Dendritic cell treated with granulocyte-macrophage colony-stimulating factor and Interleukin-4, amounts not matched to agents 40 ng/mL and 50 ng/mL, for 4 days (primary cell): ENCODE results near the gene OR10G7.
A peak's percentile ranks its signal among the peaks of the same experiment; 100 is the strongest.
"Not testable (repeated sequence)": the region's sequence is repeated elsewhere in the genome, so short reads cannot be mapped to it uniquely, and the experiment has no call there.

Experiments
- H3K27ac Mint-ChIP-seq: one replicate; pipeline ENCODE4 v1.8.0; 2022; ENCODE audit warnings: mild to moderate bottlenecking, mixed read lengths
- H3K27me3 Mint-ChIP-seq: one replicate; pipeline ENCODE4 v1.8.0; 2022; ENCODE audit warnings: mild to moderate bottlenecking, mixed read lengths
- H3K36me3 Mint-ChIP-seq: one replicate; pipeline ENCODE4 v1.8.0; 2022; ENCODE audit warnings: low read depth, mixed read lengths
- H3K4me1 Mint-ChIP-seq: one replicate; pipeline ENCODE4 v1.8.0; 2022; ENCODE audit warnings: low read depth, mixed read lengths
- H3K4me3 Mint-ChIP-seq: one replicate; pipeline ENCODE4 v1.8.0; 2022; ENCODE audit warnings: mild to moderate bottlenecking, moderate library complexity, mixed read lengths
- H3K9me3 Mint-ChIP-seq: one replicate; pipeline ENCODE4 v1.8.0; 2022; ENCODE audit warnings: mixed read lengths
- intact Hi-C: fragments of 100-400 bp; cut with micrococcal nuclease; formaldehyde crosslinking; loops from one replicate; pipeline ENCODE4 v1.15.0; 2022

The OR10G7 gene

DNA sequence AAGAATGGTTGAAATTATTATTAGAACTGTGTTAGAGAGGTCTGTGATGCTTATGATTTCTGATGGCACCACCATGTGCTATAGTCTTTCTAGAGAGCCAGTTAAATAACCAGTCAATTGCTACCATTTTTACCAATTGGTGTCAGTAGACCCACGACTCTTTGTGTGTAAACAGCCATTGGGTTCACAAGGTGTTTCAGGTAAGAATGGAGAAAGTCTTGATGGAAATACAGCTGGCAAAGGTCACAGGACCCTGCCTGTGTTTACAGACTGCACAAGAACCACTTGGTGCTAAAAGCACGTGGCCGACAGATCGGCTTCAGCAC is 30.5 kb upstream of the OR10G7 start:
- Mint-ChIP-seq H3K9me3 (no peaks in the 10 kb centered on the region), H3K4me3 (no peak overlapping the region), H3K36me3 (no peaks in the 10 kb centered on the region), H3K27ac (peak overlapping the region; percentile 86), H3K4me1 (peaks cover 47% of the 10 kb centered on the region), H3K27me3 (peaks cover 22% of the 10 kb centered on the region)
- intact Hi-C loops, result loop anchor here (1.0 to 5.0 kb wide), 4 partner anchors 36 to 515 kb away; no protein-coding TSS in a partner anchor

DNA sequence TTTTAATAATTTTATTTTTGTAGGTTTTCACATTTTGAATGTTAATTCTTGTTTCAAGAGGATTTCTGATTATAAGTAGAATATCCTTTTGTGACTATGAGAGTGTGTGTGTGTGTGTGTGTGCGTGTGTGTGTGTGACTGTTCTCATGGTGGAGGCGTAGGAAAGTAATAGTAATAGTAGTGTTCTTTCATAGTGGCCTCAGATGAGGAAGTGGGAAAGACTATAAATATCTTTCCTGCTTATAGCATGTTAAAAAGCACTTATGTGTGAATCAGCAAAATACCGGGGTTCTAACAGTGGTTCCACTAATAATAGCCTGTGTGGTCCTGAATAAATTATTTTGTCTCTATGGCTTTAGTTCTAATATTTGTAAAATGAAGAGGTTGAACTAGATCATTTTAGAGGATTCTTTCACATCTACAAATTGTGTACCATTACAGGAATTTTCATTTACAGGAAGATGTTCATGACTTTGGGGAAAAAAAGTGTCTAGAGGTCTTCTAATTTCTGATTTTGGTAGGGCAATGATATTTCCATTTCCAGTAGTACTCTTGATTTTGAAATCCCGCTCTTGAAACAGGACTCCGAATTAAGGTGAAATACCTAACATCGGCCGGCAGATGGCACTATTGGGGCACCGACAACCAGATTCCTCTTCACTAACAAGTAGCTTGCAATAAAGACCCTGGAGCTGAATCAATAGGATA is 29.9 kb upstream of the OR10G7 start:
- Mint-ChIP-seq H3K27ac (peak overlapping the region; percentile 86), H3K4me3 (peak overlapping the region; percentile 49), H3K36me3 (no peaks in the 10 kb centered on the region), H3K4me1 (peaks cover 42% of the 10 kb centered on the region), H3K27me3 (peaks cover 25% of the 10 kb centered on the region), H3K9me3 (no peaks in the 10 kb centered on the region)
- intact Hi-C loops, result loop anchor here (1.0 to 5.0 kb wide), 4 partner anchors 36 to 515 kb away; no protein-coding TSS in a partner anchor

DNA sequence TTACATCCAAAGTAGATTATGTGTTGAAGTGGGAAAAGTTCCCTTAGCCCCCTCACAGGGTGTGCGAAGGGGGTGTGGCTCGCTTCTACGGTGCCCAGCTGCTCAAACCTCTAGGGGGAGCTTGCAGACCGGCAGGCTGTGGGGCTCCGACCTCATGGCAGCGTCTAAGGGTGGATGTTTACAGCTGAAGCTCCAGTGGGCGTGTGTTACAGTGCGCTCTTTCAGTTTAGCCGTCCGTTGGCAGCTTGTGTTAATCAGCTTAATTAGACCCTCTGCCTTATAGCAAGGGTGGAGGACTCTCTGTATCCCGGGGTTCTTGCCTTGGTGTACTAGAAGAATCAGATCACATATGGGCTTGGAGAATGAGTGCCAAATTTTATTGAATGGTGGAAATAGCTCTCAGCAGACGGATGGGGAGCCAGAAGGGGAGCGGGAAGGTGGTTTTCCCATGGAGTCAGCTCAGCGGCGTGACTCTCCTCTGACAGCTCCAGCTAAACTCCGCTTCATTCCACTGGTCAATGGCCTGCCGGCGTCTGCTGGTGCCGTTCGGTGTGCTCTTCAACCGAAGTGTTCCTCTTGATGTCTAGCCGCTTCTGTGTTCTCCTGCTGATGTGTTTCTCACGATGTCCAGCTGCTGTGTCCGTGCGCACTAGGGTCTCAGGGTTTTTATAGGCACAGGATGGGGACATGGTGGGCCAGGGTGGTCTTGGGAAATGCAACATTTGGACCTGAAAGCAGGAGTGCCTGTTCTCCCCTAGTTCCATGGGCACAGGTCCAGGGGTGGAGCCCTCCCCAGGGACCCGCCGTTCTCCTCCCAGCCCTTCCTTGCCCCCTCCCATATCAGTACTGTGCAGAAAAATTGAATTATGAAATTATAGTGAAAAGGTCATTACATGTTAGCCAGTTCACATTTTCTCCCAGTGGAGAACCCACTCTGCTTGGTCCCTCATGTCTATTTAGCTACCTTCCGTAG is 28.6 kb upstream of the OR10G7 start:
- intact Hi-C loops, result loop anchor here (5.0 to 10.0 kb wide), 4 partner anchors 38 to 338 kb away; partner anchors contain the start of gene ZNF202
- Mint-ChIP-seq H3K4me1 (peaks cover 31% of the 10 kb centered on the region), H3K27ac (peak overlapping the region; percentile 50), H3K4me3 (peak overlapping the region; percentile 44), H3K36me3 (no peaks in the 10 kb centered on the region), H3K27me3 (peaks cover 21% of the 10 kb centered on the region), H3K9me3 (no peaks in the 10 kb centered on the region)

DNA sequence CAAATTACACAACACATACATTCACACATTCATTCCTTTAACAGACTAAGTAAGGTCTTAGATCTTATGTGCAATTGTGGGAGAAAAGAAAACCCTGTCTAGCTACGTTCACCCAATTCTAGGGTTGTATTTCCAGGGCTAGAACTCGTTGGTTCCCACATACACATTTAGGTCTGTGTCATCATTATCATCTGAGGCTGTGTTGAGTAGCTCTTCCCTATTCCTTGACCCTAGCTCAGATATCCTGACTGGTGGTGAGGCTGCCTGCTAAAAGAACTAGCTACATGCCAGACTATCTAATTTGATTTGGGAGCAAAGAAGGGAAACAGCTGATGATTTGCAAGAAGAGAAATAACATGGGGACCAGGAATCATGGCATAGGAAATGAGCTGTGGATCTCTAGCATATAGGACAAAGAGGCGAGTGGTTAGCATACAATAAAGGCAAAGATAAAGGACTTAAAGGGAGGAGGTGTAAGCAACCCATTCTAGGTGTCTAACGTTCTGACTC is 27.5 kb upstream of the OR10G7 start:
- Mint-ChIP-seq H3K4me1 (peaks cover 31% of the 10 kb centered on the region), H3K27me3 (peaks cover 20% of the 10 kb centered on the region), H3K4me3 (no peak overlapping the region), H3K9me3 (no peaks in the 10 kb centered on the region), H3K27ac (no peak overlapping the region), H3K36me3 (no peaks in the 10 kb centered on the region)
- intact Hi-C loops, result loop anchor here (5.0 to 10.0 kb wide), 2 partner anchors 324 to 339 kb away; partner anchors contain the start of gene ZNF202

DNA sequence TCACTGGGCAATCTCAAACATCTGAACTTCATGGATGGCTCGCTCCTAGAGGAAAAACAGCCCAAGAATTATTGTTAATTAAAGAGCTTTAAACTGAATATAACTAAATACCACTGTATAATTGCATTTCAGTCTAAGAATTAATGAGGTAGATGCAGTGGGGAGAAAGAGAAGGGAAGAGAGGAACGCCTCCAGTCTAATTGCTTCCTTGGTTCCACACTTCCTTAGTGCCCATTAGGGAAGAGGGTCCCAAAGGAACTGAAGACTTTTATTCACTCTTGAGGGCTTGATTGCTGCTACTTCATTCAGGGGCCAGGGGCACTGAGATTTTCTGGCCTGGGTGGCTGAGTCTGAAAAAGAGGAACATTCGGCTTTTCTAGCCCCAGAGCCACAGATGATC is 11.8 kb upstream of the OR10G7 start:
- H3K9me3 Mint-ChIP-seq, result no peaks in the 10 kb centered on the region
- no peaks in the 10 kb centered on the region for H3K27me3 Mint-ChIP-seq
- H3K4me3 Mint-ChIP-seq, result no peak overlapping the region
- H3K27ac Mint-ChIP-seq, result no peak overlapping the region
- H3K36me3 Mint-ChIP-seq, result no peaks in the 10 kb centered on the region
- no peaks in the 10 kb centered on the region for H3K4me1 Mint-ChIP-seq
- intact Hi-C loops, result no loop called here

DNA sequence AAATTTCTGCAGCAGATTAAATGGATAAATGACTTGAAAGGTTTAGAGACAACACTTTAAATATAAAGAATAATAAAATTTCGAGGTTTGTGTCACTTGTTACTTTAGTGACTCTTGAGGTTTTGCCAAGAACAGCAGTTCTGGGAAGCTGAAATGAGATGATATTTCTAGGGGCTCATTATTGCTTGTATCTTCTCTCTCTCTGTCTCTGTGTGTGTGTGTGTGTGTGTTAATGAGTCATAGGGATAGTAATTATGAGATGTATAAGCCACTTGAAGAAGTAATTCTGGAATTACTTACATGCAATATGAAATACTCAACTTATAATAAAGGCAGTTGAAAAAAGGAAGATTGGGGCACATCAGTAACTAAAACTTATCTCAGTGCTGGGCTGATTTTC is 9.6 kb upstream of the OR10G7 start:
- intact Hi-C loops, result no loop called here
- no peak overlapping the region for H3K27ac Mint-ChIP-seq
- H3K27me3 Mint-ChIP-seq, result no peaks in the 10 kb centered on the region
- H3K9me3 Mint-ChIP-seq, result no peaks in the 10 kb centered on the region
- H3K4me3 Mint-ChIP-seq, result no peak overlapping the region
- no peaks in the 10 kb centered on the region for H3K36me3 Mint-ChIP-seq
- H3K4me1 Mint-ChIP-seq, result no peaks in the 10 kb centered on the region

DNA sequence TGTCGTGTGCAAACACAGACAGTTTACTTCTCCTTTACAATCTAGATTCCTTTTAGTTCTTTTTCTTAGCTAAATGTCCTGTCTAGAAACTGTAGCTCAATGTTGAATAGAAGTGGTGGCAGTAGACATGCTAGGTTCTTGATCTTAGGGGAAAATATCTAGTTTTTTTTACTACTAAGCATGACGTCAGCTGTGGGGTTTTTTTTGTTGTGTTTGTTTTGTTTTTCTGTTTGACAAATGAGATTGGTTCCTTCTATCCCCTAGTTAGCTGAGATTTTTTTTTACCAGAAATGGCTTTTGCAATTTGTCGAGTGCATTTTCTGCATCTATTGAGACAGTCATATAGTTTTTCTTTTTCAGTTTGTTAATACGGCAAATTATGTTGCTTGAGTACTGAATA is 2.3 kb upstream of the OR10G7 start:
- no peak overlapping the region for H3K4me3 Mint-ChIP-seq
- intact Hi-C loops, result no loop called here
- H3K4me1 Mint-ChIP-seq, result no peaks in the 10 kb centered on the region
- H3K9me3 Mint-ChIP-seq, result no peaks in the 10 kb centered on the region
- H3K27me3 Mint-ChIP-seq, result no peaks in the 10 kb centered on the region
- no peaks in the 10 kb centered on the region for H3K36me3 Mint-ChIP-seq
- H3K27ac Mint-ChIP-seq, result no peak overlapping the region

DNA sequence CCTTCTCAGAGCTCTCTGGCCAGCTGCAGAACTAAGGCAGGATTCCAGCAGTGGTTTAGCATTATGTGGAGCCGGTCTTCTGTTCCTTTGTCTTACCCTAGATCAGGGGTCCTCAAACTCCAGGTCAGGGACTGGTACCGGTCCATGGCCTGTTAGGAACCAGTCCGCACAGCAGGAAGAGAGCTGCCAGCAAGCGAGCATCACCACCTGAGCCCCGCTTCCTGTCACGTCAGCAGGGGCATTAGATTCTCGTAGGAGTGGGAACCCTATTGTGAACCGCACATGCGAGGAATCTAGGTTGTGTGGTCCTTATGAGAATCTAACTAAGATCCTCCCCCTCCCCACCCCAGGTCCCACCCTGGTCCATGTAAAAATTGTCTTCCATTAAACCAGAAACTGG is 1.6 kb downstream of the OR10G7 start:
- Mint-ChIP-seq H3K4me1 (no peaks in the 10 kb centered on the region), H3K4me3 (no peak overlapping the region), H3K27ac (no peak overlapping the region), H3K9me3 (no peaks in the 10 kb centered on the region), H3K27me3 (no peaks in the 10 kb centered on the region), H3K36me3 (no peaks in the 10 kb centered on the region)
- intact Hi-C loops, result no loop called here

DNA sequence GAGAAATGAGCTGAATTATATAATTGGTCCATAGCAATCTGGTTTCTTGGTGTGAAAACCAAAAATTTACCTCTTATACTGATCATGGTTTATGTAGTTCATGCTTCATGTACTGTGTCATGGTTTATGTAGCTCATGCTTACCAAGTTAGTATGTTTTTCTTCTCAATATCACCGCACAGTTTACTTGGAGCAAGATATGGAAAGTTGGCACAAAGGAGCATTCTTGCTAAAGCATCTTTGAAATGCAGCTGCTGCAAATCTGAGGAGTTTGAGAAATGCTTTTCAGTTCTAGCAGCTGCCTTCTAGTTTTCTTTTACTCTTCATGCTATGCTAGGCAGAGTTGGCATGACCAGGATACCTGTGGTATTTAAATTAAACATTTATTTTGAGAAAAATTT is 4.5 kb downstream of the OR10G7 start:
- Mint-ChIP-seq H3K9me3 (no peaks in the 10 kb centered on the region), H3K36me3 (no peaks in the 10 kb centered on the region), H3K27me3 (no peaks in the 10 kb centered on the region), H3K4me1 (no peaks in the 10 kb centered on the region), H3K27ac (no peak overlapping the region), H3K4me3 (no peak overlapping the region)
- intact Hi-C loops, result no loop called here

DNA sequence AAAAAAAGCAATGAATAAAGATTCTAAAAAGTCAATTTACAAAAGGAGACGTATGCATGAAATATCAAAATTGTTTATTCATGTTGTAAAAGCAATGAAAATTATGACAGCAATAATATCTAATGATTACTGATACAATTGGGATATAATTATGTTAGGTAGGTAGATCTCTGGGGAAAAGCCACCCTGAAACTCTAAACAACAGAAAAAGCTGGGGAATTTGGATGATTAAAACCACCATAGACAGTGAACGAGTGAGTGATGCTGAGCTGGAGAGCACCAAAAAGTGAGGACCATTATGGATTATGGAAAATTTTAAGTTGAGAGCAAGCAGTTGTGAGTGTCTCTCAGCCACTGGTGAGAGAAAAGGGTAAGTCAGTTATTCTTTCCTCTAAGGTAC is 14.6 kb downstream of the OR10G7 start, which contains the start of gene OR10G8:
Gene OR10G8 (plus strand): TSS at position 301 of the 400 bp plus-strand sequence. CDS start 2,825 bp downstream, outside the sequence.
- Mint-ChIP-seq H3K4me3 (no peak within 1 kb of the TSS), H3K9me3 (no peaks in the 10 kb centered on the region), H3K4me1 (no peaks in the 10 kb centered on the region), H3K36me3 (no peaks in the 10 kb centered on the region), H3K27ac (no peak within 1 kb of the TSS), H3K27me3 (no peaks in the 10 kb centered on the region)
- intact Hi-C loops, result no loop called here

DNA sequence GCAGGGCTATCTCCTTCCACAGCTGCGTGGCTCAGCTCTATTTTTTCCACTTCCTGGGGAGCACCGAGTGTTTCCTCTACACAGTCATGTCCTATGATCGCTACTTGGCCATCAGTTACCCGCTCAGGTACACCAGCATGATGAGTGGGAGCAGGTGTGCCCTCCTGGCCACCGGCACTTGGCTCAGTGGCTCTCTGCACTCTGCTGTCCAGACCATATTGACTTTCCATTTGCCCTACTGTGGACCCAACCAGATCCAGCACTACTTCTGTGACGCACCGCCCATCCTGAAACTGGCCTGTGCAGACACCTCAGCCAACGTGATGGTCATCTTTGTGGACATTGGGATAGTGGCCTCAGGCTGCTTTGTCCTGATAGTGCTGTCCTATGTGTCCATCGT is 25.3 kb downstream of the OR10G7 start:
- intact Hi-C loops, H3K27ac Mint-ChIP-seq, H3K4me1 Mint-ChIP-seq, H3K4me3 Mint-ChIP-seq, H3K27me3 Mint-ChIP-seq, H3K36me3 Mint-ChIP-seq, H3K9me3 Mint-ChIP-seq: not testable (repeated sequence)

DNA sequence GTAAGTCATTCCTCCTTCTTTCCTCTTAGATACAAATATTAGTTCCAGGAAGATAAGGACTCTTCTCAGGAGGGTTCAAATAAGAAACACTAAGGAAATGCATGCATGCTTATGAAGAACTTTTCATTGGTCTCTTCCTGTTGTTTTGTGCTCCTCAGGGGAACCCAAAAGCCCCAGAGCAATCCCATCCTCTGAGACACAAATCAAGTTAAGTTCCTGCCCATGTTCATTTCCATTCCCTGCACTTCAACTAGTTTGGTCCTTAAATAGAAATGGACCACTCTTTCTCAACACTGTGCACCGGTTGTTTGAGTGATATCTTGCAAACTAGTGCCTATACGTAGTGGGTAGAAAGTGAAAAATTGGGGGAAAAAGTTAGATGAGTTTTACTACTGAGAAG is 28.4 kb downstream of the OR10G7 start, which contains the start of gene OR10G4:
Gene OR10G4 (plus strand): TSS at position 301 of the 400 bp plus-strand sequence. CDS start 2,578 bp downstream, outside the sequence.
- no peaks in the 10 kb centered on the region for H3K36me3 Mint-ChIP-seq
- no peaks in the 10 kb centered on the region for H3K4me1 Mint-ChIP-seq
- no peak within 1 kb of the TSS for H3K27ac Mint-ChIP-seq
- no peak within 1 kb of the TSS for H3K4me3 Mint-ChIP-seq
- H3K9me3 Mint-ChIP-seq, result no peaks in the 10 kb centered on the region
- H3K27me3 Mint-ChIP-seq, result no peaks in the 10 kb centered on the region
- intact Hi-C loops, result no loop called here

DNA sequence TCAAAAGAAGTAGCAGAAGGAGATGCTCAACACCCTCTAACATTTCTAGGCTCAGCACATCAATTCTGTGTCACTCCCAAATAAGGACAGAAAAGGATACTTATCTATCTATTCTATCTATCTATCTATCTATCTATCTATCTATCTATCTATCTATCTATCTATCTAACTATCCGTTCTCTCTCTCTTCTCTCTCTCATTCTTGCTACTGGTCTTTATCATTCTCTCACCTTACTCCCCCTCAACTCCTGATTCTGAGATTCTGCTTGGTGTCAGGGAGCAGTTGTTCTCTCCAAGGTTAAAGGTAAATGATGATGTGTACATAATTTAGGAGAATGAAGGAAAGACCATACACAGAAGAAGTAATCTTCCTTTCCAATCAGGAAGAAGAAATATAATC is 46.0 kb downstream of the OR10G7 start, which contains the start of gene OR10G6:
Gene OR10G6 (minus strand): TSS at position 43 of the 400 bp plus-strand sequence. CDS start 0 bp downstream, at position 43.
- H3K27ac Mint-ChIP-seq, result no peak within 1 kb of the TSS
- no peaks in the 10 kb centered on the region for H3K27me3 Mint-ChIP-seq
- H3K4me3 Mint-ChIP-seq, result no peak within 1 kb of the TSS
- H3K9me3 Mint-ChIP-seq, result no peaks in the 10 kb centered on the region
- no peaks in the 10 kb centered on the region for H3K36me3 Mint-ChIP-seq
- H3K4me1 Mint-ChIP-seq, result no peaks in the 10 kb centered on the region
- intact Hi-C loops, result no loop called here
